ENCODE measurements around the gene CASP9. TPM values are rescaled to one million over a fixed set of nuclear protein-coding genes. Genes with fewer than 3 reads are reported as not detected.
"Not testable (repeated sequence)": the region's sequence is repeated elsewhere in the genome, so short reads cannot be mapped to it uniquely, and the experiment has no call there.

The CASP9 gene
- total RNA-seq, 1 experiment from 2014 or later, result 8.0 TPM

DNA sequence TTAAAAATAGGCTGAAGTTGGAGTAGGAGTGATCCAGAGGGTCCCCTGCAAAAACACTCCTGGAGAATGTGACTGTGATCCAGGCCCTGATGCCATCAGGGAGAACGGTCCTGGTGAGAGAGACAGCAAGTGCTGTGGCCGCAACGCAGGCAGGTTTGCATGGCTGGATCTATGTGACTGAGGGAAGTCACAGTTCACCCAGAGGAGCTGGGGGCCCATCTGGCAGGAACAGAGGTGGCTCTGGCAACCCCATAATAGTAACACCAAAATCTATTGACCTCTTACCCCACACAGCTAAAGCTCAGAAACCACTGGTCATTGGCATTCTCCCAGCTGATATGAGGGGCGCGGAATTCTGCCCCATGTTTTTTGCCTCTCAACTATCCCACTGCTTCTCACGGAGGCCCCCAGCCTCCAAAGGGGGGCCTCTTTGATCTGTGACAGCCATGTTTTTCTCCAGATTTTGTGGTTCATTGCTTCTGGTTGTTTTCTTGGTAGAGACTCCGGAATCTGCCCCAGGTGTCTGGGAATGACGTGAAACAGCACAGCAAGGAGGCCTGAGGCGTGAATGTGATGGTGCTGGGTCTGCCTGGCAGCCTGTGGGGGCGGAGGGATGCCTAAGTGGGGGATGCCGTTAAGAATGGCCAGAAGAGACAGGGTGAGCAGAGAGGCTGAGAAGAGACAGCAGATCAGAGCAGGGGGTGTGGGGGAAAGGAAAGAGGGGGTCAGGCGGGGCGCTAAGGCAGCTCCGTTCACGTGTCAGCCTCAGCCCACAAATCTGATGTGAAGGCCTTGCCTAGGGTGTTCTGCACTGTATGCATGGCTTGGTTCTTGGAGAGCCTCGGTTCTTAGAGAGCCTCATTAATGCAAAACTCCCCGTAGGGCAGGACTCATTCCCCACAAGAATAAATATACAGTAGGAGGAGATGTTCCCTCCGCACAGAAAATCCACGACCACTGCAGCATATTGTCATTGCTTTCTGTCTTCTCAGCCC, 23.5 kb downstream of the CASP9 start:
- DNase-seq (ENCODE audit: low spot score), result no peak

- DNase-seq (ENCODE audit: low spot score), result no peak
Measured at GRCh38 chr1:15493869-15494390, 30.1 kb downstream of the CASP9 start.

- DNase-seq (ENCODE audit: low spot score), result no peak
Measured at GRCh38 chr1:15492596-15492995, 31.4 kb downstream of the CASP9 start.

DNA sequence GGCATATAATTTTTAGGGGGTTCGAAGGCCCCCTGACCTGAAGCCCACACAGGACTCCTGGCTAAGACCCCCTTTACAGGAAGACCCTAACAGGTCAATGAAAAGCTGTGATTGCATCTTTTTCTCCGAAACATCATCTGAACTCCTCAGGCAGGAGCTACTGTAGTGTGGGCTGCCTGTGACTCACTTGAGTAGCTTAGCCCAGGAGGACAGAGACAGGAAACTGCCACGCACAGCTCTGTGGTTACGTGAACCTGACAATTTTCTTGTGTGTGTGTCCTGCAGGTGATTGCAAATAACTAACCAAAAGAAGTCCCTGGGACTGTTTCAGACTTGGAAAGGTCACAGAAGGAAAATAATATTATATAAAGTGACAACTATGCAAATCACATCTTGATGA, 33.0 kb downstream of the CASP9 start:
- not testable (repeated sequence) for DNase-seq (ENCODE audit: low spot score)

DNA sequence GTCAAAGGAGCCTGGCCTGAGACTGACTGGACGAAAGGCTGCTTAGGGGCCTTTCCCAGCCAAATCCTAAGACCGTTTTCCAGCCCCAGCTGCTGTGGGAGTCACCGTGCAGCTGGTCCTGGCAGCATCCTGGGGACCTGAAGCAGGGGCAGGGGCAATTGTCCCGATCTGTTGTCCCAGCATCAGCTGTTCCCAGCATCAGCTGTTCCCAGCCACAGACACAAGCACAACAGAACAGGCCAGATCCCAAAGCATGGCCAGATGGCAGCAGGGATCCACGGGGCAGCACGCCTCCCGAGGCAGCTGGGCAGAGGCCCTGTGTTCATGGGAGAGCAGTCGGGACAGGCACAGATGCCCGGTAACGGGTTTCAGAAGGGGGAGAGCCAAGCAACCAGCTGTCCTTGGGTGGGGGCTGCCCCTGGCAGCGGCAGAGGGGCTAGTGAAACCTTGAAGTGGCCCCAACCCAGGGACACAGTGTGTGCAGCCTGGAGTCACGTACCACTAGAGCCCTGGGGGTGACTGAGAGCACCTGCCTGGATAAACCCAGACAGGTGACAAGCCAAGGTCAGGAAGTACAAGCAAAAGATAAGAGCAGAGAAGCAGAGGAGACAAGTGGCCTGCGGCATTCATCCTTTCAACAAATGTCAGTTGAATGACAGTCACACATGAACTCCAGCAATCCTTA, 34.8 kb downstream of the CASP9 start:
- no peak for DNase-seq (ENCODE audit: low spot score)

- DNase-seq (ENCODE audit: low spot score), result no peak
Measured at GRCh38 chr1:15488371-15488770, 35.6 kb downstream of the CASP9 start.

GRCh38 chr1:15486844-15487610, 37.0 kb downstream of the CASP9 start:
- not testable (repeated sequence) for DNase-seq (ENCODE audit: low spot score)

- DNase-seq (ENCODE audit: low spot score), result no peak
Measured at GRCh38 chr1:15485636-15486035, 38.4 kb downstream of the CASP9 start.

DNA sequence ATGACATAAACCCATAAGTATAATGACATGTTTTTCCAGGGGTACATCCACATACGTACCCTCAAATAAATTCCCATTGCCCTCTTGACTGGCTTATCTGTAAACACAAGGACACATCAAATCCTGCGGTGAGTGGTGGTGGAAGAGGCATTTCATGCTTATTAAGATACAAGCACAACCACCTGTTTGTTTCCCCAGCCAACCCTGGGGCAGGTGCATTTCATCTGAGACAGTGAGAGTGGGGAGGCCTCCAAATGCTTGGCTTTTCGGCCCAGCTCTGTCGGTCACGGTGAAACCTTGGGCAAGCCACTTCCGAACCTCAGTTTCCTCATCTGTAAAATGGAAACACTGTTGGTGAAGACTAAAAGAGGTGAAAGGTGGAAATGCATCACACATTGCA, 39.6 kb downstream of the CASP9 start:
- not testable (repeated sequence) for DNase-seq (ENCODE audit: low spot score)

DNA sequence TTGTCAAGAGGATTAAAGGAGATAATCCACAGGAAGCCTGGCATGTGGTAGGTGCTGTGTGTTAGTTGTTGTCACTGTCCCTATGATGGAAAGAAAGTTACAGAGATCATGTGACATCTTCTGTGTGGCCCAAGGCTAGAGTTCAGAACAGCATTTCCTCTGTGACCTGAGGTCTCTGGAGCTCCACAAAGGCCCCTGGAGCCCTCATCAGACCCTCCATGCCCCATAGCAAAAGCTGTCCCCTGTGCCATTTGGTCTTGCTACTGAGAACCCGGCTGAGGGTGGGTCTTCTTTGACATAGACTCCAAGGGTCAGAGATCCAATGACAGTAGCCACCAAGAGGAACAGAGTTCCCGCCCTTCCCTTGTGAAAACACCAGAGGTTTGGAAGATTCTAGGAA, 40.0 kb downstream of the CASP9 start:
- DNase-seq (ENCODE audit: low spot score), result no peak

DNA sequence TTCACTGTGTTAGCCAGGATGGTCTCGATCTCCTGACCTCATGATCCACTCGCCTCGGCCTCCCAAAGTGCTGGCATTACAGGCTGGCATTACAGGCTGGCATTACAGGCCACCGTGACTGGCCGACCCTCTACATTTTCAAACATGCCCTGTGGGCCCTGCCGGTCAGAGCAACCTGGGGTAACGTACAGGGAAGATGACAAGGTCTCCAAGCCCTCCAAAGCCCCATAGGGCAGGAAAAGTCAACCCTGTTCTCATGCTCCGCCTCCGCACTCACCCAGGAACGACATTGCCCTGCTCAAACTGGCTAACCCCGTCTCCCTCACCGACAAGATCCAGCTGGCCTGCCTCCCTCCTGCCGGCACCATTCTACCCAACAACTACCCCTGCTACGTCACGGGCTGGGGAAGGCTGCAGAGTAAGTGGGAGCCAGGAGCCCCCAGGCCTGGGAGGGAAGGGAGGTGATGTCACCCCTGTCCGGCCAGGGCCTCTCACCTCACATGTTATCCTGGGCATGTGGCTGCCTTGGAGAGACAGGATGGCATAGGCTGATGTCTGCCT, 41.0 kb downstream of the CASP9 start:
- DNase-seq (ENCODE audit: low spot score), result not testable (repeated sequence)

DNA sequence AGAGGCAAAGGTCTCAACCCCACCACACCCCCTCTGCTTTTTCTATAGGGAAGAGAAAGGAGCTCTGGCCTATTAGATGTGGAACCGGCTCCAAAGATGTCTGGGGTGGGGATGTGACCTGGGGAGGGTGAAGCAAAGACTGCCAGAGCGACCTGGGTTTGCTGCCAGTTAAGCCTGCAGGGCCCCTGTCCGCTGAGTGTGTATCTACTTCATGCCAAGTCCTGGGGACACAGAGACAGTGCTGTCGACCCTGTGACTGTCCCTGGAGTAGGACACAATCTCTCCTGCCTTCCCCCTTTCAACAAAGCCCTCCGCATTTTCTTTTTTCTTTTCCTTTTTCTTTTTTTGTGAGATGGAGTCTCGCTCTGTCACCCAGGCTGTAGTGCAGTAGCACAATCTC, 41.6 kb downstream of the CASP9 start:
- DNase-seq (ENCODE audit: low spot score), result not testable (repeated sequence)

DNA sequence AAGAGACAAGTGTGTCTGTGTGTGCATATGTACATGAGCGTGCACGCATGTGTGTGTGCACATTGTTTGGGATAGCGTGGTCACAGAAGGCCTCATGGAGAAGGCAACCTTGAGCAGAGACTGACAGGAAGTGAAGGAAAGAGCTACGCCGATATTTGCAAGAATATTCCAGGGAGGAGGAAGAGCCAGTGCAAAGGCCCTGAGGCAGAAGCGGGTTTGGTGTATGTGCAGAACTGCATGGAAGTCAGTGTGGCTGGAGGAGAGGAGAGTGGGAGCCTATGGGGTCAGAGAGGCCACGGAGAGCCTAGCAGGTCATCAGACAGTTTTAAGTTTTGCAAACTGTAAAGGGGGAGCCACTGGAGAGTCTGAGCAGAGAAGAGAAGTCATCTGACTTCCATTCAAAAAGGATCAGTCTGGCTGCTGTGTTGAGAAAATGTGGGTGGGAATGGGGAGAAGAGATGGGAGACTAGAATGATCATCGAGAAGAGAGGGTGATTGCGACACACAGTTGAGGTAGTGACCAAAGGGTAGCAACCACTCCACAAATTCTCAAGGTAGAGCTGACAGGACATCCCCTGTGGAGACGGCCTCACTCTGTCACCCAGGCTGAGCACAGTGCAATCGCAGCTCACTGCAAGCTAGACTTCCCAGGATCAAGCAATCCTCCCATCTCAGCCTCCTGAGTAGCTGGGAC, 44.2 kb downstream of the CASP9 start:
- no peak for DNase-seq (ENCODE audit: low spot score)

DNA sequence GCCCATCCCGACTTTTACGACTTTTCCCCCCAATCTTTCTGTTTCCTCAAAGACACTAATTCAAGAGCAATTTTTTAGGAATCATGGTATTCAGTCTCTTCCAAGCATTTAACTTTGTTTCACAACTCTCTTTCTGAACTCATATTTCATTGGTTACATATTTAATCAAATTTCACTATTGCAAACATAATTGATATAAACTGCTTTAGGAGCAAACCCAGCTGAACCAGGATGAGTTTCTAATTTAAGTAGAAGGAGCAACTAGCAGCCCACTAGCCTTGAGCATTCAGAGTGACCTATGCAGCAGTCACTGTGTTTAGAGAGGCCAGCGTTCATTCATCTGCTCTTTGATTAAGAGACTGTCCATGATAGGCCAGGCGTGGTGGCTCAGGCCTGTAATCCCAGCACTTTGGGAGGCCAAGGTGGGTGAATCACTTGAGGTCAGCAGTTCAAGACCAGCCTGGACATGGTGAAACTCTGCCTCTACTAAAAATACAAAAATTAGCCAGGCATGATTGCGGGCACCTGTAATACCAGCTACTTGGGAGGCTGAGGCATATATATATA, 46.3 kb downstream of the CASP9 start:
- DNase-seq (ENCODE audit: low spot score), result no peak

DNA sequence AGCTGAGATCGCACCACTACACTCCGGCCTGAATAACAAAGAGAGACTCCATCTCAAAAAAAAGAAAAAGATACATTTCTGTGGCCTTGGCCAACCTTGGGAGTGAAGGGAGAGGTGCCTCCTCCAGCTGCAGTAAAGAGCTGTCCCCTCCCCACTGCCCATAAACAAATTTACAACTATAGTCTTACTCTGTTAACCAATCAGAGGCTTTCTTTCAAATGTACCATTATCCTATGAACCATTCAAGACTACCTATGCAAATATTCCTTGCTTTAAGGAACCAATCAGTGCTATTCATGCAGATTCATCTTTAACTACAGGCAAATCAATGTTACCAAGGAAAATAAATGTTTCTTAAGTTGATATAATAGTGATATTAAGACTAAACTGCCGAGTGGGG, 47.1 kb downstream of the CASP9 start:
- no peak for DNase-seq (ENCODE audit: low spot score)

- no peak for DNase-seq (ENCODE audit: low spot score)
Measured at GRCh38 chr1:15475752-15476314, 48.2 kb downstream of the CASP9 start, which contains the start of gene CELA2B. Gene CELA2B, plus strand, starts transcription at chr1:15476104. Its CDS starts 22 bp downstream, at chr1:15476126.

- DNase-seq (ENCODE audit: low spot score), result no peak
Measured at GRCh38 chr1:15472587-15472986, 51.4 kb downstream of the CASP9 start.

DNA sequence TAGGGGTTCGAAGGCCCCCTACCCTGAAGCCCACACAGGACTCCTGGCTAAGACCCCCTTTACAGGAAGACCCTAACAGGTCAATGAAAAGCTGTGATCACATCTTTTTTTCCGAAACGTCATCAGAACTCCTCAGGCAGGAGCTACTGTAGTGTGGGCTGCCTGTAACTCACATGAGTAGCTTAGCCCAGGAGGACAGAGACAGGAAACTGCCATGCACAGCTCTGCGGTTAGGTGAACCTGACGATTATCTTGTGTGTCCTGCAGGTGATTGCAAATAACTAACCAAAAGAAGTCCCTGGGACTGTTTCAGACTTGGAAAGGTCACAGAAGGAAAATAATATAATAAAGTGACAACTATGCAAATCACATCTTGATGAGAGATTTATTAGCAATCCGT, 52.3 kb downstream of the CASP9 start:
- DNase-seq (ENCODE audit: low spot score), result not testable (repeated sequence)

DNA sequence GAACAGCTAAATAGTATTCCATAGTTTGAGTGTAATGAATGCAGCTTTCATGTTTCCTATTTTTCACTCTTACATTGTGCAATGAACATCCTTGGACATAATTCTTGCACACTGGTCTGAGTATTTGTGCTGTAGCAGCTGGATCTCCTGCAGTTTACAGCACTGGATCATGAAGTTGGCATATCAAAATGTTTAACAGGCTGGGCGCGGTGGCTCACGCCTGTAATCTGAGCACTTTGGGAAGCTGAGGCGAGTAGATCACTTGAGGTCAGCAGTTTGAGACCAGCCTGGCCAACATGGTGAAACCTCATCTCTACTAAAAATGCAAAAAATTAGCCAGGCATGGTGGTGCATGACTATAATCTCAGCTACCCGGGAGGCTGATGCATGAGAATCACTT, 52.9 kb downstream of the CASP9 start:
- not testable (repeated sequence) for DNase-seq (ENCODE audit: low spot score)

GRCh38 chr1:15469821-15470448, 54.1 kb downstream of the CASP9 start:
- not testable (repeated sequence) for DNase-seq (ENCODE audit: low spot score)
